Measurements from ENCODE around the gene SPDYE1.
"Not testable (repeated sequence)": the region's sequence is repeated elsewhere in the genome, so short reads cannot be mapped to it uniquely, and the experiment has no call there.

Gene SPDYE1

GRCh38 chr7:43997532-43997931, at the start of gene SPDYE1:
SPDYE1 (plus strand) TSS chr7:43997897; CDS start chr7:43999950, 2,053 bp downstream.
- DNase-seq (ENCODE audit: low read depth in 2 of 2), result not testable (repeated sequence)

GRCh38 chr7:43952028-43952427, 45.7 kb upstream of the SPDYE1 start:
- no peak for DNase-seq (ENCODE audit: low read depth in 2 of 2)

DNA sequence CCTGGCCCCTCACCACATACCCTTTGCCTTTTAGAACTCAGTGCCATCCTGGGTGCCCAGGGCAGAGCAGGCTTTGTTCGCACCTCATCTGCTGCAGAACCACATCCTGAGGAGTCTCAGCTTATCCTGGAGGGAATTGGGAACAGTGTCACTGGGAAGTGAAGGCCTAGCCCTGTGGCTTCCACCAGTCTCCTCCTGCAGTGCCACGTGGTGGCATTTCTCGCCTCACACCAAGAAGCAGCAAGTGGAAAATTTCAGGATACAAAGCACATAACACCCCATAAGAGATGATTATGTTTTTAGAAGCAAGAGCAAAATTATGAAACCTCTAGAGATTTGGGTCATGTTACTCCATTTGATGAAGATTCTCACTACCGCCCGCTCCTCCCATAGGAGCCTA, 44.6 kb upstream of the SPDYE1 start:
- no peak for DNase-seq (ENCODE audit: low read depth in 2 of 2)

DNA sequence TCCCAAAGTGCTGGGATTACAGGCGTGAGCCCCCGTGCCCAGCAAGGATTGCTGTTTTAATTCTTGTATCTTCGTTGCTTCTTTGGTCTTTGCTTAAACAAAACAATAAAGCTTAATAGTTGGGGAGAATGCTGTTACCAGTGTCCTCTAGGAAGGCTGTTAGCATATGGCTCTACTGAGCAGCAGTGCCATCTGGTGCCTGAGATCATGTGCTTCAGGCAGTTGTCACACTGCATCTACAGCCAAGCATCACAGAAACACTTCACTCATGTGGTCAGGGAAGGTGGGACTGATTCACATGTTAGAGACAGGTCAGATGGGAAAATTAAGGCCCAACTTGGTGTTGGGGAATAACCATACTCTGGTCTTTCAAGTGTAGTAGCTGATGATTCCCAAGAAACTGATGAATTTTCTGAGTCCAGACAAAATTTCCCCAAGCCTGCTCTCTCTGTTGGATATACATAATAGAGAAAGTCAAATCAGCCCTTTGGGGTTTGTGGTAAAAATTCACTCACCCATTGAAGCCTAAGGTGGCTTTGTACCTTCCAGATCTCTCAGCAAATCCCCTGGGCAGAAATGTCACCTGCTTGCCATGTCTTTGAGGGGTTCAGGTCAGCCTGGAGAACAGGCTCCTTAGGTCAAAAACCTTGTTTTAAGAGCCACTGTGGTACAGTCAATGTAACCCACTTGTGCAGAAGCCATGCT, 43.0 kb upstream of the SPDYE1 start:
- DNase-seq (ENCODE audit: low read depth in 2 of 2), result no peak

DNA sequence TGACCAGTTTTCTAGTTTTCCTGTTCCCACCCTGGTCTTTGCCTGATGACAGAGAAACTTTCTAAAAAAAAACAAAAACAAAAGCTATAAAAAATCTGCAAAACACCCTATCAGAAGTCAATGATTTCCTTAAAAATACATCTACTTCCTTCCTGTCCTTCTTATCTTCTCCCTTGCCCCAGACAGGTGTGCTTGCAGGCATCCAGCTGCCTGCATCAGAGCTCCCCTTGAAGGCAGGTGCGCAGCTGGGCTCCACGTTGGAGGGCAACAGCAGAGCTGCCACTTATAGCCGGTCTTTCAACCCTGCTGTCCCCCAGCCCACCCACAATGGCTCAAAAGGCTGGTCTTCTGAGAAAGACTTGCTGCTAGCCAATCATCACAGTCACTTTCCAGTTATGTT, 41.7 kb upstream of the SPDYE1 start:
- no peak for DNase-seq (ENCODE audit: low read depth in 2 of 2)

GRCh38 chr7:43960933-43961332, 36.8 kb upstream of the SPDYE1 start:
- DNase-seq (ENCODE audit: low read depth in 2 of 2), result no peak

- not testable (repeated sequence) for DNase-seq (ENCODE audit: low read depth in 2 of 2)
Observed at GRCh38 chr7:43966392-43966791, 31.3 kb upstream of the SPDYE1 start.

- not testable (repeated sequence) for DNase-seq (ENCODE audit: low read depth in 2 of 2)
Observed at GRCh38 chr7:43968172-43969040, 29.3 kb upstream of the SPDYE1 start.

- not testable (repeated sequence) for DNase-seq (ENCODE audit: low read depth in 2 of 2)
Observed at GRCh38 chr7:43969586-43969985, 28.1 kb upstream of the SPDYE1 start.

GRCh38 chr7:43970698-43971097, 27.0 kb upstream of the SPDYE1 start:
- not testable (repeated sequence) for DNase-seq (ENCODE audit: low read depth in 2 of 2)

GRCh38 chr7:43974033-43974573, 23.6 kb upstream of the SPDYE1 start:
- DNase-seq (ENCODE audit: low read depth in 2 of 2), result not testable (repeated sequence)

DNA sequence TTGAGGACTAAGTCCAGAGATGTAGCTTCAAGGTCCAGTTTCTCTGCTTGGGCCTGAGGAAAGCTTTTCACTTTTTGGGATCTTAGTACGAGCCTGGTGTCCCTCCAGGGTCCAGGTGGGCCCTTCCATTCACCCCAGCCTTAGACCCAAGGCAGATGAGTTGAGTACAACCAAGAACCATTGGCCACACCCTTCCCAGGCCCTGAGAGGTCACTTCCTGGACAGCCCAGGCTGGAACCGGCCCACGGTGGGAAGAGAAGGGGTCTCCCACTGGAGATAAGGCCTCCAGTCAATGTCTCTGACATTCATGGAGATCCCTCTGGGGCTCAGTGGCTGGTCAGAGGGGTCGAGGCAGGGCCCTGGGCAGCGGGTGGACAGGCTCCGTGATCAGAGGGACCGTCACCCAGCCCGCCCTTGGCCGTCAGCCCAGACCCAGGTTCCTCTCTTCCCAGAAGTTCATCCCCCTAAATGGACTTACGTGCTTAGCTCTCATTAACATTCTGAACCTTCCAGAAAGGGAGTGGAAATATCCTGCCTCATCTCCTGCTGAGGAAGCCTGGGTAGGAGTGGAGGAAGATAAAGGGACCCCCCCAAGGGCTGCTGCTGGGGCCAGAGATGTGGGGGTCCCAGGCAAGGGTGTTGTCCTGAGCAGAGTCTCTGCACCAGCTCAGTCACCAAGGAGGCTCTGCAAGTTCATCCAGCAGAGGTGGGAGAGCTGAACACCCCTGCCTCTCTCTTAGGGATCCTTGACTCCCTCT, 22.8 kb upstream of the SPDYE1 start:
- DNase-seq (ENCODE audit: low read depth in 2 of 2), result not testable (repeated sequence)

DNA sequence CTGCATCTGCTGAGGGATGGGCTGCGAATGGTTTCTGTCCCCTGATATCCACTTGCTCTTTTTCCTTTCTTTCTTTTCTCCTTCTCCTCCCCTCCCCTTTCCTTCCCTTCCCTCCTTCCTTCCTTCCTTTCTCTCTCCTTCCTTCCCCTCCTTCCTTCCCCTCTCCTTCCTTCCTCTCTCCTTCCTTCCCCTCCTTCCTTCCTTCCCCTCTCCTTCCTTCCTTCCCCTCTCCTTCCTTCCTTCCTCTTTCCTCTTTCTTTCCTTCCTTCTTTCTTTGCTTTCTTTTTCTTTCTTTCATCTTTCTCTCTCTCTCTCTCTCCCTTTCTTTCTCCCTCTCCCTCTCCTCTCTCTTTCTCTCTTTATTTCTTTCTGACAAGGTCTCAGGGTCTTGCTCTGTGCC, 20.2 kb upstream of the SPDYE1 start:
- DNase-seq (ENCODE audit: low read depth in 2 of 2), result no peak

GRCh38 chr7:43978102-43978501, 19.6 kb upstream of the SPDYE1 start:
- DNase-seq (ENCODE audit: low read depth in 2 of 2), result not testable (repeated sequence)

DNA sequence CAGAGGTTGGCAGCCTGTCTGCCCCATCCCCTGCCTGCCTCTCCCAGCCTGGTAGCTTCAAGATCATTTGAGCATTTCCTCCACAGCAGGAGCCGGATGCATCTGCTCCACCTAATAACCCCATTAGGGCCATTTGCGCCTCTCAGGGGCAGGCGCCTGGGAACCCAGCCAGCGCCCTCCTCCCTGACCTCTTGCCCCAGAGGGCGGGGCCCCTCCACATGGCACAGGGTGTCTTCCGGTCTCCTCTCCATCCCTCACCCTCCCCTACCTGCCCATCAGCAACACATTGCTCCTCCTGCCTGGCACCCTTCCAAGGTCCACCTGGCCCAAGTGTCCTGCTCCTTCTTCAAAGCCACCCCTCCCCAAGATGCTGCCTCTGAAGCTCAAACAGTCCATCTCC, 14.8 kb upstream of the SPDYE1 start:
- DNase-seq (ENCODE audit: low read depth in 2 of 2), result not testable (repeated sequence)

DNA sequence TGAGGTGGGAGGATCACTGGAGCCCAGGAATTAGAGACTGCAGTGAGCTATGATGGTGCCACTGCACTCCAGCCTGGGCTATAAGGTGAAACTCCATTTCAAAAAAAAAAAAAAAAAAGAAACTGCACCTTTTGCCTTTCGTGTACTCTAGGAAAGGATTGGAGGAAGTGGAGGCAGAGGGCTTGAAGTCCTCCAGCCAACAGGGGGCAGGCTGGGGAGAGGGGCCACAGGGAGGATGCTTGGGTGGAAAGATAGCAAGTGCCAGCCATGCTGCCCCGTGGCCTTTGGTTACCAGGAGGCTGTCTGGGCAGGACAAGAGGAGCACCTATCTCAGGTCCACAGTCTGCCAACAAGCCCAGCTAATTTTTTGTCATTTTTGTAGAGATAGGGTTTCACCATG, 14.0 kb upstream of the SPDYE1 start:
- DNase-seq (ENCODE audit: low read depth in 2 of 2), result not testable (repeated sequence)

DNA sequence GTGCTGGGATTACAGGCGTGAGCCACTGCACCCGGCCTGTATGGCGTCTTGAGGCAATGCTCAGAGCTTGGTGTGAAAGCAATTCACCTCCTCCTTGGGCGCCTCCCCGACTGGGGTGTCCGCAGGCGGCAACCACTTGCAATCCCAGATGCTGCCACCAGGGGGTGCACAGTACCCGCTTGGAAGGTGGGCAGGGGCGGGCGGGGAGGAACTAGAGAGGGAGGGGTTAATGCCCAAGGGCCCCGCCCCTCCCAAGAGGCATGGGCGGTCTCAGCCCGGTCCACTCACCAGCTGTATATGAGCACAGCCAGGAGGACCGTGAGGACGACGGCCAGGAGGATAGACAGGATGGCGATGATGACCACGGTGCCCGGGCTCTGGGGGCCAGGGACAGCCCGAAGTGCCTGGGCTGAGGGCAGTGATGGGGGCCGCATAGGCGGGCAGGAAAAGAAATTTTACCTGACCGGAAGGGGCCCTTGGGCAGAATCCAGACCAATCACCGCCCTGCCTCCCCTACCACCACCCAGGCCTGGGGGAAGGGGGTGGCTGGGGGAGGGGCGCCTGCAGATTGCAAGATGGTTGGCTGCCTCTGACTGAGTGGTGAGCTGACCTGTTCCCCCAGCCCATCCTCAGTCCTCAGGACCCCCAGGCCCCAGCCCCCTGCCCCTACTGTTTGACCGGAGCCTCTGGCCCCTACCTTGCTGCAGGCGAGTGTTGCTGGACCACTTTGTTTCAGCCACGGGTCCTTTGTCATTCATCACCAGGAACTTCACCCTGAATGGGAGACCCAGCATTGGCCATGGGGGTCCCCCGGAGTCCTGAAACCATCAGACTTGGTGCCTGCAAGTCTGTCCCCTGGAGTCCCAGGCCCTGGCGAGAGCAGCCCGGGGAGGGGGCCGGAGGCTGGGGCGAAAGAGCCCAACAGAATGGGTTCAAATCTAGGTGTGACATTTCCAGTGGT, 11.5 kb upstream of the SPDYE1 start:
- peak; percentile 70 to 91 for DNase-seq (ENCODE audit: low read depth in 2 of 2)

- not testable (repeated sequence) for DNase-seq (ENCODE audit: low read depth in 2 of 2)
Observed at GRCh38 chr7:43987476-43987875, 10.2 kb upstream of the SPDYE1 start.

GRCh38 chr7:43990011-43990585, 7.6 kb upstream of the SPDYE1 start:
- not testable (repeated sequence) for DNase-seq (ENCODE audit: low read depth in 2 of 2)

- DNase-seq (ENCODE audit: low read depth in 2 of 2), result not testable (repeated sequence)
Observed at GRCh38 chr7:43990829-43991228, 6.9 kb upstream of the SPDYE1 start.

Data from stimulated activated CD4-positive, alpha-beta T cell treated with anti-CD3 and anti-CD28 coated beads, Interleukin-1b, Interleukin-23, amount 100 ng/mL, for 1 hour (primary cell).